Mesenchymal stem cell (in vitro differentiated cells and primary cell): Measurements from ENCODE around the gene SMCO3.

Experiments used
- DNase-seq: peaks from one replicate; pipeline ENCODE4 v3.0.0-alpha.2; 2013
- H2AFZ ChIP-seq: one replicate; pipeline ENCODE4 v1.6.1; 2013; ENCODE audit warnings: low read depth, mild to moderate bottlenecking, control low read depth, inconsistent platforms, low read length, moderate library complexity
- H2AK5ac ChIP-seq: 2 replicates; pipeline ENCODE4 v1.6.1; 2013; ENCODE audit warnings: low read length, moderate library complexity, mild to moderate bottlenecking, inconsistent platforms; ENCODE audit not compliant: severe bottlenecking
- H2BK120ac ChIP-seq: one replicate; pipeline ENCODE4 v1.6.1; 2013; ENCODE audit warnings: low read depth, mild to moderate bottlenecking, inconsistent platforms, low read length, moderate library complexity
- H2BK12ac ChIP-seq, 2 experiments: one replicate each; pipeline ENCODE4 v1.6.1; 2013; ENCODE audit warnings: inconsistent platforms in 2 of 2, low read length in 2 of 2, mild to moderate bottlenecking in 2 of 2, moderate library complexity in 2 of 2, control low read depth in 1 of 2
- H2BK15ac ChIP-seq: one replicate; pipeline ENCODE4 v1.6.1; 2013; ENCODE audit warnings: mild to moderate bottlenecking, low read depth, inconsistent platforms; ENCODE audit not compliant: poor library complexity, severe bottlenecking
- H2BK5ac ChIP-seq: 2 replicates; pipeline ENCODE4 v1.6.1; 2013; ENCODE audit warnings: low read depth, mild to moderate bottlenecking, low read length, control low read depth, inconsistent platforms; ENCODE audit not compliant: poor library complexity, severe bottlenecking
- H3K14ac ChIP-seq, 2 experiments: one replicate each; pipeline ENCODE4 v1.6.1; 2013; ENCODE audit warnings: inconsistent platforms in 2 of 2, low read length in 2 of 2, control low read depth in 1 of 2, mild to moderate bottlenecking in 1 of 2, moderate library complexity in 1 of 2
- H3K18ac ChIP-seq, 2 experiments: one replicate each; pipeline ENCODE4 v1.6.1; 2013; ENCODE audit warnings: inconsistent platforms in 2 of 2, low read length in 2 of 2, control low read depth in 1 of 2, low read depth in 1 of 2, mild to moderate bottlenecking in 1 of 2
- H3K23ac ChIP-seq, 2 experiments: one replicate each; pipeline ENCODE4 v1.6.1; 2013; ENCODE audit warnings: inconsistent platforms in 2 of 2, low read length in 2 of 2, mild to moderate bottlenecking in 2 of 2, moderate library complexity in 2 of 2, control low read depth in 1 of 2
- H3K27ac ChIP-seq: 2 replicates; pipeline ENCODE4 v1.5.1; 2013; ENCODE audit warnings: mild to moderate bottlenecking, moderate library complexity, low read length, control low read depth, inconsistent platforms; ENCODE audit not compliant: poor library complexity, severe bottlenecking
- H3K27me3 ChIP-seq, 2 experiments: 2 replicates each; pipeline versions ENCODE4 v1.6.1 to v1.7.0; 2013; ENCODE audit warnings: low read length in 2 of 2, mild to moderate bottlenecking in 2 of 2, moderate library complexity in 2 of 2, control low read depth in 1 of 2, inconsistent platforms in 1 of 2; ENCODE audit not compliant: control insufficient read depth in 1 of 2, insufficient read depth in 1 of 2
- H3K36me3 ChIP-seq, 2 experiments: 2 replicates each; pipeline versions ENCODE4 v1.6.1 to v1.7.0; 2013; ENCODE audit warnings: low read length in 2 of 2, control low read depth in 1 of 2, inconsistent platforms in 1 of 2, low read depth in 1 of 2, mild to moderate bottlenecking in 1 of 2; ENCODE audit not compliant: insufficient read depth in 2 of 2, control insufficient read depth in 1 of 2
- H3K4ac ChIP-seq, 2 experiments: one replicate each; pipeline ENCODE4 v1.6.1; 2013; ENCODE audit warnings: inconsistent platforms in 2 of 2, low read length in 2 of 2, mild to moderate bottlenecking in 2 of 2, moderate library complexity in 2 of 2, control low read depth in 1 of 2, low read depth in 1 of 2
- H3K4me1 ChIP-seq: 2 replicates; pipeline ENCODE4 v1.6.1; 2013; ENCODE audit warnings: low read depth, low read length, control low read depth; ENCODE audit not compliant: control insufficient read depth, insufficient read depth
- H3K4me2 ChIP-seq: 2 replicates; pipeline ENCODE4 v1.6.1; 2013; ENCODE audit warnings: low read length, mild to moderate bottlenecking, inconsistent platforms; ENCODE audit not compliant: poor library complexity, severe bottlenecking
- H3K4me3 ChIP-seq, 2 experiments: 2 replicates each; pipeline versions ENCODE4 v1.5.1 to v1.7.0; 2013; ENCODE audit warnings: low read length in 2 of 2, mild to moderate bottlenecking in 2 of 2, control low read depth in 1 of 2, low read depth in 1 of 2; ENCODE audit not compliant: insufficient read depth in 1 of 2
- H3K79me1 ChIP-seq: replicated peaks from 2 replicates; pipeline ENCODE4 v1.6.1; 2013; ENCODE audit warnings: mild to moderate bottlenecking, control low read depth, low read length, inconsistent platforms; ENCODE audit not compliant: poor library complexity, severe bottlenecking
- H3K9ac ChIP-seq: 2 replicates; pipeline ENCODE4 v1.7.0; 2013; ENCODE audit warnings: mild to moderate bottlenecking, low read length, moderate library complexity
- H3K9me3 ChIP-seq: 2 replicates; pipeline ENCODE4 v1.7.0; 2013; ENCODE audit warnings: mild to moderate bottlenecking, low read length; ENCODE audit not compliant: control insufficient read depth
- H4K8ac ChIP-seq: one replicate; pipeline ENCODE4 v1.6.1; 2013; ENCODE audit warnings: inconsistent platforms, mild to moderate bottlenecking, low read length, moderate library complexity
- H4K91ac ChIP-seq: one replicate; pipeline ENCODE4 v1.6.1; 2013; ENCODE audit warnings: mild to moderate bottlenecking, low read length, inconsistent platforms
- WGBS: methylation state at CpG from one replicate; pipeline ENCODE4 v1.1.7; 2013; ENCODE audit warnings: mixed read lengths; 5-methylcytosine and 5-hydroxymethylcytosine counted together

The SMCO3 gene

DNA sequence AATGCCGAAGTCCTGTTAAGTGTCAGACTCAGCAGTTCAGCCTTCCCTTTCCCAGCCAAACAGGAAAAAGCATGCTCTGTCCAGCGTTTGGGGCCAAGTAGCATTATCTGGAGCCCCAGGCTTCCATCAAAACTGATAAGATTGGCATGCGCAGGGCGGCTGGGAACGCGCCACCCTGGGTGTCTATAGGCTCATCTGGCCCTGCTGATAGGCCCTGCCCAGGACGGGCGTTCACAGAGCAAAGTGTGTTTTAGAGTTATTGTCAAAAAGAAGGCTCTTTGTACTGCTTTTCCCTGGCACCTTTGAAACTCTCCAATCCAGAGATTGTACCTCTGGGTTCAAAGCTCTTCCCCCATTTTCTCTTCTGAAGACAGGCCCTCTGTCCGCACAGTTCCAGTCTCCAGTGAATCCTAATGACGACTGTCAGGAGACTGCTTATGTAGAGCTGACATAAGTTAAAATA lies 29.5 kb upstream of the SMCO3 start, which contains the start of gene ART4:
Gene ART4 (minus strand): TSS at position 102 of the 463 bp plus-strand sequence. CDS start 413 bp downstream, outside the sequence.
- H2BK5ac ChIP-seq = no peak within 1 kb of the TSS
- no peak within 1 kb of the TSS for H3K14ac ChIP-seq
- H3K9me3 ChIP-seq = no peaks in the 10 kb centered on the region
- H3K4ac ChIP-seq = peak within 1 kb of the TSS in 1 of 2 experiments; percentile 67
- H4K8ac ChIP-seq = no peak within 1 kb of the TSS
- no peak within 1 kb of the TSS for H3K9ac ChIP-seq
- H3K27ac ChIP-seq = no peak within 1 kb of the TSS
- H3K27me3 ChIP-seq = no peaks in the 10 kb centered on the region
- peak within 1 kb of the TSS in 1 of 2 experiments; percentile 78 for H3K18ac ChIP-seq
- no peak within 1 kb of the TSS for H2BK120ac ChIP-seq
- peak within 1 kb of the TSS in 1 of 2 experiments; percentile 88 for H2BK12ac ChIP-seq
- no peak for DNase-seq
- H3K79me1 ChIP-seq = no peaks in the 10 kb centered on the region
- H3K4me3 ChIP-seq = no peak within 1 kb of the TSS
- H3K4me2 ChIP-seq = no peak within 1 kb of the TSS
- no peak within 1 kb of the TSS for H2AFZ ChIP-seq
- WGBS = 86% methylated on average over 10 of the region's 10 CpGs
- no peak within 1 kb of the TSS for H4K91ac ChIP-seq
- H2AK5ac ChIP-seq = no peak within 1 kb of the TSS
- peaks cover 2% of the 10 kb centered on the region for H3K4me1 ChIP-seq
- no peak within 1 kb of the TSS for H2BK15ac ChIP-seq
- H3K23ac ChIP-seq = no peak within 1 kb of the TSS
- no peaks in the 10 kb centered on the region for H3K36me3 ChIP-seq

DNA sequence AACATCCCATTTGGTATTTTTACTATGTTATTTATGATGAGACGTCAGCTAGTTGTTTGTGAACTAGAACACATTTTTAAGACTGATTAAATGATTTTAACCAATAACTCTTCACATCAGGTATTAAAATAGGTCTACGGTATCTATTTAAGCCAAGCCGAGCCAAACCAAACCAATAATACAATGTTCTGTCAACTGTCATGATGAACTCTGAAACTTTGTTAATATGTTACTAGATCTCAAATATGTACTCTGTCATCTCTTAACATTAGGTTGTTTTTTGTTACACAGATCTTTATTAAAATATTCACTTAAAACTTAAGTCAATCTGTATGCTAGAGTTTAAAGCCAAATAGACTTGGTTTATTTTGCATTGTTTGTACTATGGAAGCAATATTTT lies 28.3 kb upstream of the SMCO3 start:
- Histone ChIP-seq H3K4me2 (no peak overlapping the region), H2BK120ac (no peak overlapping the region), H3K79me1 (no peaks in the 10 kb centered on the region), H2AK5ac (no peak overlapping the region), H3K27me3 (no peaks in the 10 kb centered on the region), H2BK15ac (no peak overlapping the region), H3K27ac (no peak overlapping the region), H3K4ac (no peak overlapping the region), H2AFZ (no peak overlapping the region), H4K91ac (no peak overlapping the region), H3K9me3 (no peaks in the 10 kb centered on the region), H3K23ac (no peak overlapping the region), H4K8ac (no peak overlapping the region), H2BK5ac (no peak overlapping the region), H3K9ac (no peak overlapping the region), H2BK12ac (no peak overlapping the region), H3K4me1 (peaks cover 2% of the 10 kb centered on the region), H3K18ac (no peak overlapping the region), H3K36me3 (no peaks in the 10 kb centered on the region), H3K14ac (no peak overlapping the region), H3K4me3 (no peak overlapping the region)
- 83% methylated on average over 2 of the region's 3 CpGs for WGBS
- DNase-seq = no peak

DNA sequence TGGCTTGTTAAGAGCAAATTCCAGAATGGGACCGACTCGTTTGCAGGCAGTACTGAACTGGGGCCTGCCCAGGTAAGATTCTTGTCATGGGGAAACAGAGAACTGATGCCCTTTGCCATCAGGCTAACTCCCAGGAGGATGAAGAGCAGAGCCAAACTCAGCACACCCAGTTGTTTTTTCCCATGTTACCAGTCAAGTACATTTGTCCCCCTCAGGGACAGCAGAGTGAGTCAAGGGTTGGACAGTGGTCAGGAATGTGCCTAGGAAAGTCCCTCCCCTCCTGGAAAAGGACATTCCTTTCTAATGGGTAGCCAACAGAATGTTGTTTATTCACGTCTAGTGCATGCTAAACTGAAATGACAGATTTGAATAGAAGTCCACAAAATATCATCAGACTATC lies 27.8 kb upstream of the SMCO3 start:
- Histone ChIP-seq H3K79me1 (no peaks in the 10 kb centered on the region), H2AK5ac (no peak overlapping the region), H3K9ac (no peak overlapping the region), H3K9me3 (no peaks in the 10 kb centered on the region), H3K18ac (no peak overlapping the region), H2AFZ (no peak overlapping the region), H3K4me1 (peaks cover 2% of the 10 kb centered on the region), H3K4ac (no peak overlapping the region), H3K4me2 (no peak overlapping the region), H3K27me3 (no peaks in the 10 kb centered on the region), H2BK120ac (no peak overlapping the region), H4K8ac (no peak overlapping the region), H3K23ac (no peak overlapping the region), H2BK5ac (no peak overlapping the region), H3K4me3 (no peak overlapping the region), H4K91ac (no peak overlapping the region), H3K27ac (no peak overlapping the region), H2BK15ac (no peak overlapping the region), H3K36me3 (no peaks in the 10 kb centered on the region), H2BK12ac (peak overlapping the region in 1 of 2 experiments; percentile 12), H3K14ac (no peak overlapping the region)
- DNase-seq = peak; percentile 72
- 48% methylated on average over 2 of the region's 3 CpGs for WGBS

DNA sequence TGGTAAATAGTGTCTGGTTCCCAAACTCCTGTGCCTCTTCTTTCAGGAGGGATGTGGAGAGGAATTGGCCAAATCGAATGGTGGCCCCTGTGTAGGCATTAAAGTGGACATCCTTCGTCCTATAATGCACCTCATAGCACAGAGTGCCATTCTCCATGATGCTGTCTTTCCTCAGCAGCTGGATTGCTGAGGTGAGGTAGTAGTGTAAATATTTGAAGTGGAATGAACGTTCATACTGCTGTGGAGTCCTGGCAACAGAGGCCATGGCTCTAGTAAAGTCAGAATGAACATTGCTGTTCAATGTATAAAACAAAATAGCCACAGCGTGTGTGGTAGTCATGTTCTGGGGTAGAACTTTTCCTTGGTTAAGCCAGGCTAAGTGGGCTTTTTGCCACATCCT lies 26.6 kb upstream of the SMCO3 start:
- Histone ChIP-seq H2BK15ac (no peak overlapping the region), H4K8ac (peak overlapping the region; percentile 31), H3K4me2 (no peak overlapping the region), H3K4me1 (peaks cover 4% of the 10 kb centered on the region), H2BK120ac (no peak overlapping the region), H3K79me1 (no peaks in the 10 kb centered on the region), H2BK5ac (no peak overlapping the region), H3K27me3 (no peaks in the 10 kb centered on the region), H3K9ac (no peak overlapping the region), H3K14ac (no peak overlapping the region), H3K36me3 (no peaks in the 10 kb centered on the region), H2AFZ (no peak overlapping the region), H2BK12ac (peak overlapping the region; percentile 15 to 28), H3K27ac (no peak overlapping the region), H3K4ac (no peak overlapping the region), H4K91ac (no peak overlapping the region), H3K23ac (no peak overlapping the region), H2AK5ac (no peak overlapping the region), H3K4me3 (no peak overlapping the region), H3K18ac (peak overlapping the region in 1 of 2 experiments; percentile 66), H3K9me3 (no peaks in the 10 kb centered on the region)
- WGBS = 64% methylated on average over 3 of the region's 4 CpGs
- no peak for DNase-seq
